ENCODE measurements around the gene ITGA1. TPM values are rescaled to one million over a fixed set of nuclear protein-coding genes. Genes with fewer than 3 reads are reported as not detected.

Gene ITGA1
- total and polyA plus RNA-seq, 2 of the 8 experiments (the other 6 are each of a cell fraction or from before 2014, with no cell fraction given) = 2.3 to 9.0 TPM

DNA sequence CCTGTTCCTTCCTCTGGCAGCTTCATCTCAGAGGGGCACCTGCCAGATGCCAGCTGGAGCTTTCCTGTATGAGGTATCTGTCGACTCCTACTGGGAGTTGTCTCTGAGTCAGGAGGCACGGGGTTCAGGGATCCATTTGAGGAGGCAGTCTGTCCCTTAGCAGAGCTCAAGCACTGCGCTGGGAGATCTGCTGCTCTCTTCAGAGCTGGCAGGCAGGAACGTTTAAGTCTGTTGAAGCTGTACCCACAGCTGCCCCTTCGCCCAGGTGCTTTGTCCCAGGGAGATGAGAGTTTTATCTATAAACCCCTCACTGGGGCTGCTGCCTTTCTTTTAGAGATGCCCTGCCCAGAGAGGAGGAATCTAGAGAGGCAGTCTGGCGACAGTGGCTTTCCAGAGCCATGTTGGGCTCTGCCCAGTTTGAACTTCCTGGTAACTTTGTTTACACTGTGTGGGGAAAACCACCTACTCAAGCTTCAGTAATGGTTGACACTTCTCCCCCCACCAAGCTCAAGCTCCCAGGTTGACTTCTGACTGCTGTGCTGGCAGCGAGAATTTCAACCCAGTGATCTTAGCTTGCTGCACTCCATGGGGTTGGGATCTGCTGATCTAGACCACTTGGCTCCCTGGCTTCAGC, 189.7 kb downstream of the ITGA1 start:
- H3K4me3 ChIP-seq (ENCODE audit: extremely low read depth in 1 of 4, insufficient read depth in 2 of 4, low read depth in 3 of 4, low read length in 4 of 4) = no peak overlapping the region
- POLR2A ChIA-PET (ENCODE audit: partially characterized antibody) = interaction anchor here (0.6 kb wide), 1 partner anchor 16 kb away, joined by 3 read pairs; no protein-coding TSS in a partner anchor
- H3K79me1 ChIP-seq (ENCODE audit: low read depth, low read length) = no peaks in the 10 kb centered on the region
- H3K9me3 ChIP-seq (ENCODE audit: insufficient read depth in 2 of 2, low read depth in 1 of 2, low read length in 1 of 2) = peaks cover 22 to 23% of the 10 kb centered on the region in 2 experiments
- H2BK120ac ChIP-seq (replicated peaks; ENCODE audit: low read depth, low read length) = no peak overlapping the region
- no peaks in the 10 kb centered on the region for H4K20me1 ChIP-seq (replicated peaks in 1 of 2; ENCODE audit: control insufficient read depth in 1 of 2, insufficient read depth in 2 of 2, low read length in 2 of 2)
- no peak overlapping the region for H4K91ac ChIP-seq (replicated peaks; ENCODE audit: insufficient read length, low read length)
- no peak overlapping the region for H3K4ac ChIP-seq (replicated peaks; ENCODE audit: insufficient read length, low read depth, low read length)
- H4K8ac ChIP-seq (ENCODE audit: extremely low read depth, insufficient read depth, low read length) = no peak overlapping the region
- H4K5ac ChIP-seq (ENCODE audit: insufficient read length, low read depth, low read length) = no peak overlapping the region
- 87% methylated on average over 7 of the region's 7 CpGs; no CpG with 5 or more reads in 1 of the 2 experiments for WGBS, 2 experiments (ENCODE audit: extremely low coverage in 1 of 2, insufficient coverage in 1 of 2, insufficient read length in 1 of 2, insufficient replicate concordance in 2 of 2, low coverage in 1 of 2, low lambda C conversion rate in 2 of 2, missing lambda C conversion rate in 1 of 2)
- no peak overlapping the region for H3K56ac ChIP-seq (replicated peaks; ENCODE audit: insufficient read length, low read depth, low read length)
- H3K27me3 ChIP-seq (replicated peaks in 1 of 4; ENCODE audit: control insufficient read depth in 3 of 4, extremely low read depth in 1 of 4, insufficient read depth in 3 of 4, low read length in 3 of 4) = no peaks in the 10 kb centered on the region
- H2BK15ac ChIP-seq (ENCODE audit: low read length) = no peak overlapping the region
- H2BK12ac ChIP-seq (ENCODE audit: low read depth, low read length) = no peak overlapping the region
- H3K27ac ChIP-seq (ENCODE audit: low read depth, low read length) = no peak overlapping the region
- no peak overlapping the region for H2AFZ ChIP-seq (ENCODE audit: low read length)
- no peak overlapping the region for H3K9ac ChIP-seq (replicated peaks in 1 of 4; ENCODE audit: extremely low read depth in 1 of 4, low read depth in 3 of 4, low read length in 3 of 4)
- no peak overlapping the region for H3K18ac ChIP-seq (ENCODE audit: extremely low read depth, low read length)
- H3K4me1 ChIP-seq (replicated peaks in 1 of 4; ENCODE audit: control insufficient read depth in 3 of 4, insufficient read depth in 4 of 4, low read length in 3 of 4) = no peaks in the 10 kb centered on the region
- H2BK20ac ChIP-seq (ENCODE audit: low read length) = no peak overlapping the region
- H3K36me3 ChIP-seq (ENCODE audit: control insufficient read depth in 2 of 4, insufficient read depth in 4 of 4, low read length in 3 of 4) = no peaks in the 10 kb centered on the region
- H3K23ac ChIP-seq (ENCODE audit: insufficient read length) = no peak overlapping the region
- CTCF ChIA-PET (ENCODE audit: partially characterized antibody) = interaction anchor here (1.0 kb wide), 1 partner anchor 62 kb away, joined by 3 read pairs; no protein-coding TSS in a partner anchor
- H3K79me2 ChIP-seq (ENCODE audit: control insufficient read depth in 1 of 2, insufficient read depth in 2 of 2, low read length in 2 of 2) = no peaks in the 10 kb centered on the region
- DNase-seq (ENCODE audit: low read depth in 1 of 2, low spot score in 2 of 2) = no peak
- FAIRE-seq = no peak
- H2BK5ac ChIP-seq (ENCODE audit: low read depth, low read length) = no peak overlapping the region
- no peak overlapping the region for H2AK5ac ChIP-seq (ENCODE audit: low read depth, low read length)
- H3K4me2 ChIP-seq (ENCODE audit: insufficient read depth in 1 of 2, low read depth in 2 of 2, low read length in 2 of 2) = no peak overlapping the region
- no peaks in the 10 kb centered on the region for H3K23me2 ChIP-seq (ENCODE audit: low read depth, low read length)
- no peak overlapping the region for H3K14ac ChIP-seq (ENCODE audit: insufficient read length)
- TF ChIP-seq HDAC6 (IDR thresholded peaks at IDR 0.05; ENCODE audit: low read depth, low read length) (no peak), TBP (IDR thresholded peaks at IDR 0.05; ENCODE audit: low read depth, low read length) (no peak), KDM4A (IDR thresholded peaks at IDR 0.05; ENCODE audit: low read depth, low read length, severe bottlenecking) (no peak), BCL11A (IDR thresholded peaks at IDR 0.05; ENCODE audit: low read depth in 2 of 2, low read length in 2 of 2) (no peak), JUND (IDR thresholded peaks at IDR 0.05; ENCODE audit: low read length) (no peak), BACH1 (IDR thresholded peaks at IDR 0.05; ENCODE audit: low read length) (no peak), YY1 (IDR thresholded peaks at IDR 0.05; ENCODE audit: low read depth, low read length) (no peak), CTBP2 (IDR thresholded peaks at IDR 0.05; ENCODE audit: borderline replicate concordance, insufficient read depth, insufficient read length, low read length) (no peak), SRF (IDR thresholded peaks at IDR 0.05; ENCODE audit: low read depth, low read length) (no peak), RBBP5 (IDR thresholded peaks at IDR 0.05; ENCODE audit: borderline replicate concordance, low read depth, low read length) (no peak), SP2 (IDR thresholded peaks at IDR 0.05; ENCODE audit: low read length) (no peak), TEAD4 (IDR thresholded peaks at IDR 0.05; ENCODE audit: low read depth, low read length) (no peak)
- TF ChIP-seq, protein P1, sequence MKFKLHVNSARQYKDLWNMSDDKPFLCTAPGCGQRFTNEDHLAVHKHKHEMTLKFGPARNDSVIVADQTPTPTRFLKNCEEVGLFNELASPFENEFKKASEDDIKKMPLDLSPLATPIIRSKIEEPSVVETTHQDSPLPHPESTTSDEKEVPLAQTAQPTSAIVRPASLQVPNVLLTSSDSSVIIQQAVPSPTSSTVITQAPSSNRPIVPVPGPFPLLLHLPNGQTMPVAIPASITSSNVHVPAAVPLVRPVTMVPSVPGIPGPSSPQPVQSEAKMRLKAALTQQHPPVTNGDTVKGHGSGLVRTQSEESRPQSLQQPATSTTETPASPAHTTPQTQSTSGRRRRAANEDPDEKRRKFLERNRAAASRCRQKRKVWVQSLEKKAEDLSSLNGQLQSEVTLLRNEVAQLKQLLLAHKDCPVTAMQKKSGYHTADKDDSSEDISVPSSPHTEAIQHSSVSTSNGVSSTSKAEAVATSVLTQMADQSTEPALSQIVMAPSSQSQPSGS (IDR thresholded peaks at IDR 0.05; ENCODE audit: low read length) = no peak
